HFFc6 (cell line): ENCODE results near the gene NUDCD2. TPM values are rescaled to one million over a fixed set of nuclear protein-coding genes. Genes with fewer than 3 reads are reported as not detected.

ENCODE experiments used
- DNase-seq: peaks from one replicate; pipeline ENCODE4 v3.0.0-alpha.2; 2018
- H3K27ac Mint-ChIP-seq: 2 replicates; pipeline ENCODE4 v1.8.0; 2020; ENCODE audit warnings: mild to moderate bottlenecking, mixed read lengths
- H3K27me3 Mint-ChIP-seq: 2 replicates; pipeline ENCODE4 v1.8.0; 2021; ENCODE audit warnings: mild to moderate bottlenecking, moderate library complexity, mixed read lengths; ENCODE audit not compliant: insufficient read depth
- H3K36me3 Mint-ChIP-seq: 2 replicates; pipeline ENCODE4 v1.8.0; 2021; ENCODE audit warnings: low read depth, mixed read lengths
- H3K4me1 Mint-ChIP-seq: 2 replicates; pipeline ENCODE4 v1.8.0; 2020; ENCODE audit warnings: low read depth, mixed read lengths
- H3K4me3 Mint-ChIP-seq: 2 replicates; pipeline ENCODE4 v1.8.0; 2020; ENCODE audit warnings: mild to moderate bottlenecking, moderate library complexity, mixed read lengths
- H3K9me3 Mint-ChIP-seq: 2 replicates; pipeline ENCODE4 v1.8.0; 2020; ENCODE audit warnings: mild to moderate bottlenecking, mixed read lengths
- total RNA-seq, 6 experiments: library from RNA; stranded (reverse); fragmentation: NEBNext Ultra II Directional; extraction: Animal tissue kit (Norgen Biotek cat#: 25700); gene quantifications; 2 replicates in 1 of 6; 3 replicates in 5 of 6; pipeline ENCODE4 v1.2.3, GENCODE V29; 2021
- TF ChIP-seq, protein P1 (sequence below): fragments of 200-600 bp; sonication (generic); IDR thresholded peaks from 2 replicates; pipeline ENCODE4 v1.5.0; 2021; ENCODE audit warnings: antibody characterized with exemption, mild to moderate bottlenecking

NUDCD2 gene
- total RNA-seq, 6 experiments from 2014 or later, result 15.9 to 22.4 (median 18.4) TPM

DNA sequence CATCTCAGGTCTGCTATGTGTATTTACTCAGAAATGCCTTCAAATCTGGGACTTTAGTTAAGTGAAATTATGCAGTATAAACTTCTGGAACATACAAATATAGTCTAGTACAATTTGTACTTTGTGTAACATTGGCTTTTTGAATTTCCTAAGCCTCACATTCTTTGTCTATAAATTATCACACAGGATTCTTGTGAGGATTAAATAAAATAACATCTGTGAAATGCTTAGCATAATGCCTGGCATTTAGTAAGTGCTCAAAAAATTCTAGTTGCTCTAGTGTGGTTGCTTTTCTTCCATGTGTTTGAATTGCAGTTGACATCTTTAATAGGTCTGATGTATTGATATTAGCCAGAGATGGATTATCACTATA lies 3.1 kb upstream of the NUDCD2 start:
- peaks cover 9% of the 10 kb centered on the region for H3K36me3 Mint-ChIP-seq
- H3K4me3 Mint-ChIP-seq, result peak overlapping the region; percentile 53; the same call in 1 of the 2 replicates
- DNase-seq, result no peak
- H3K9me3 Mint-ChIP-seq, result no peaks in the 10 kb centered on the region; the same call in 1 of the 2 replicates
- H3K27ac Mint-ChIP-seq, result peak overlapping the region; percentile 100
- H3K4me1 Mint-ChIP-seq, result peaks cover 36% of the 10 kb centered on the region
- TF ChIP-seq, protein P1, sequence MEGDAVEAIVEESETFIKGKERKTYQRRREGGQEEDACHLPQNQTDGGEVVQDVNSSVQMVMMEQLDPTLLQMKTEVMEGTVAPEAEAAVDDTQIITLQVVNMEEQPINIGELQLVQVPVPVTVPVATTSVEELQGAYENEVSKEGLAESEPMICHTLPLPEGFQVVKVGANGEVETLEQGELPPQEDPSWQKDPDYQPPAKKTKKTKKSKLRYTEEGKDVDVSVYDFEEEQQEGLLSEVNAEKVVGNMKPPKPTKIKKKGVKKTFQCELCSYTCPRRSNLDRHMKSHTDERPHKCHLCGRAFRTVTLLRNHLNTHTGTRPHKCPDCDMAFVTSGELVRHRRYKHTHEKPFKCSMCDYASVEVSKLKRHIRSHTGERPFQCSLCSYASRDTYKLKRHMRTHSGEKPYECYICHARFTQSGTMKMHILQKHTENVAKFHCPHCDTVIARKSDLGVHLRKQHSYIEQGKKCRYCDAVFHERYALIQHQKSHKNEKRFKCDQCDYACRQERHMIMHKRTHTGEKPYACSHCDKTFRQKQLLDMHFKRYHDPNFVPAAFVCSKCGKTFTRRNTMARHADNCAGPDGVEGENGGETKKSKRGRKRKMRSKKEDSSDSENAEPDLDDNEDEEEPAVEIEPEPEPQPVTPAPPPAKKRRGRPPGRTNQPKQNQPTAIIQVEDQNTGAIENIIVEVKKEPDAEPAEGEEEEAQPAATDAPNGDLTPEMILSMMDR, result no peak
- H3K27me3 Mint-ChIP-seq, result no peaks in the 10 kb centered on the region

DNA sequence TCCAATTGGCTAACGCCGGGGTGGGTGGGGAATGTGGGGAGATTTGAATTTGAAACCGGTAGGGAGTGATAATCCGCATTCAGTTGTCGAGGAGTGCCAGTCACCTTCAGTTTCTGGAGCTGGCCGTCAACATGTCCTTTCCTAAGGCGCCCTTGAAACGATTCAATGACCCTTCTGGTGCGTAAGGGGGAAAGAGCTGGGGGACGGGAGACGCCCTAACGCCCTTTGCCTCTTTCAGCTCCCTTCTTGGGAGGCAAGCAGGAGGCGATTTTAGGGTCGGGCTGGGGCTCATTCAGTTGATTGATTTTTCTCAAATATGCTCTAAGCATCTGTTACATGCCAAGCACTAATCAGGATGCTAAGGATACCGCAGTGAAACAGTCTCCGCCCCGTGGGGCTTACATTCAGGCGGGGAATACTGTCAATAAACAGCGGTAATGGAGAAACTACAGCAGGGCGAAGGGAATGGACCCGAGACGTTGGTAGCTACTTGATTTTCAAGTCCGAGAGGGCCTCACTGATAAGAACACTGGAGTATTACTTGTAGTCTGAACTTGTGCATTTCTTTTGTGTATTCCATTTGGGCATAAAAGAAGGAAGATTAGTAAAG lies 765 bp upstream of the NUDCD2 start, which contains the start of gene HMMR:
Gene HMMR, plus strand, starts transcription at position 71 of the 610 bp plus-strand sequence. Its CDS starts 61 bp downstream, at position 132.
- Mint-ChIP-seq H3K9me3 (no peaks in the 10 kb centered on the region; the same call in 1 of the 2 replicates), H3K27ac (peak within 1 kb of the TSS; percentile 100), H3K27me3 (no peaks in the 10 kb centered on the region), H3K4me1 (peaks cover 50% of the 10 kb centered on the region), H3K36me3 (peaks cover 18% of the 10 kb centered on the region), H3K4me3 (peak within 1 kb of the TSS; percentile 94)
- TF ChIP-seq, protein P1, result no peak
- no peak for DNase-seq

DNA sequence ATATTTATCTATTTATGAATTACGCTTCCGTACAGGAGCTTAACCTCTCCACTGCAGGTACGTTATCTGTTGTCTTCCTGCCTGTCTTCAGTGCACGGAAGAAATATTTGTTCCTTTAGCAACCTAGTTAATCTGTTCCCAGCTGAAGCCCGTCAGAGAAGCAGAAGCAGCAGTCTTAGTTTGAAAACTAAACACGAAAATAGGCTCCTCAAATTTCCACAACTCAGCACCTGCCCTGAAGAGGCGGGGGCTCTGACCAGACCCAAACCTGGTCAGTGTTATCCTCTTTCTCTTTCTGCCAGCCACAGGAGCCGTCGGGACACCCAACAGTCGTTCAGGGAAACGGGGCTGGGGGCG lies 462 bp downstream of the NUDCD2 start:
- Mint-ChIP-seq H3K27me3 (no peaks in the 10 kb centered on the region), H3K9me3 (no peaks in the 10 kb centered on the region; the same call in 1 of the 2 replicates), H3K36me3 (peaks cover 24% of the 10 kb centered on the region), H3K4me3 (peak overlapping the region; percentile 94), H3K4me1 (peaks cover 59% of the 10 kb centered on the region), H3K27ac (peak overlapping the region; percentile 100)
- DNase-seq, result no peak
- TF ChIP-seq, protein P1, result no peak

DNA sequence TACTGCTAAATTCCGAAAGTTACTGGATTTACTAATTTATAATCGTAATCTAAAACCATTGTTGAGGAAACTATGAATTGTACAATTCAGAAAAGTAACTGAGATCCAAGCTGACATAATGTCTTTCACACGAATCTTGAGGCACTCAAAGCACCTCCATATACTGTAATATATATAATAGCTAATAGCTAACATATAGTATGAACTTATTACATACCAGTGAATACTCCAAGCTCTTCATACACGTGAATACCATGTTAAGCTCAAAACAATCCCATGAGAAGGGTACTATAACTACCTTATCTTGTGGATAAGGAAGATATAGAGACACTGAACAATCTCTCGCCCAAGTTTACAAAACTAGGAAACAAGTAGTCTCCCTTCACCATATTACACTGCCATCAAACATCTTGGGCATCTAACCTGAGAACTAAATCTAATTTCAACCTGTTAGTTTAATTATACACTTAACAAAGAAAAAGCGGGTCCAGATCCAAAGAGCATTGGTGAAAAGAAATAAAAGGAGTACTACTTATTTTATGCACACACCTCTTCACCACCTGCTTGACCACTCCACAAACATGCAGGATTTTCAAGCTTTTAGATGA lies 1.0 kb downstream of the NUDCD2 start:
- Mint-ChIP-seq H3K4me1 (peaks cover 59% of the 10 kb centered on the region), H3K9me3 (no peaks in the 10 kb centered on the region; the same call in 1 of the 2 replicates), H3K4me3 (peak overlapping the region; percentile 94), H3K27me3 (no peaks in the 10 kb centered on the region), H3K27ac (peak overlapping the region; percentile 100), H3K36me3 (peaks cover 23% of the 10 kb centered on the region)
- TF ChIP-seq, protein P1, result no peak
- DNase-seq, result no peak

DNA sequence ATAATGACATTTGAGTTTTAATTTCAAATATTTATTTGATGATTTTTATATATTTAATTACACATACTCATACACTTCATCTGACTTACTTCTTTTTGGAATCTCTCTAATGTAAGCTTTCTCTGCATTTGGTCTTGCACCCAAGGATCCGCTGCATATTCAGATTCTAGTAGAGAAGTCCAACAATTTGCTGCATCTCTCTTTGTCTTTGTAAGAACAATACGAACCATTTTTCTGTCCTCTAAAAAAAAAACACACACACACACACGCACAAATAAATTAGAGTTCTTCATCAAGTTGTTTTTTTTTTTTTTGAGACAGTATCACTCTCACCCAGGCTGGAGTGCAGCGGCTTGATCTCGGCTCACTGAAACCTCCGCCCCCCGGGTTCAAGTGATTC lies 3.1 kb downstream of the NUDCD2 start:
- no peaks in the 10 kb centered on the region for H3K27me3 Mint-ChIP-seq
- no peaks in the 10 kb centered on the region; the same call in 1 of the 2 replicates for H3K9me3 Mint-ChIP-seq
- no peak overlapping the region for H3K27ac Mint-ChIP-seq
- TF ChIP-seq, protein P1, result no peak
- H3K36me3 Mint-ChIP-seq, result peaks cover 23% of the 10 kb centered on the region
- no peak for DNase-seq
- H3K4me1 Mint-ChIP-seq, result peaks cover 48% of the 10 kb centered on the region
- no peak overlapping the region for H3K4me3 Mint-ChIP-seq
